Lower leg skin (tissue), 4 donors: ENCODE results near the gene AMZ2. TPM values are rescaled to one million over a fixed set of nuclear protein-coding genes. Genes with fewer than 3 reads are reported as not detected.
"Not testable (repeated sequence)": the region's sequence is repeated elsewhere in the genome, so short reads cannot be mapped to it uniquely, and the experiment has no call there.

Source experiments
- DNase-seq, 2 donors: peaks; one replicate each; pipeline ENCODE4 v3.0.0-alpha.2; 2019; ENCODE audit warnings: low spot score in 2 of 2
- H3K4me3 ChIP-seq: fragments of 200-600 bp; sonication (generic); 2 replicates; pipeline ENCODE4 v1.5.1; 2017; ENCODE audit warnings: mild to moderate bottlenecking, low read depth; ENCODE audit not compliant: poor library complexity, severe bottlenecking
- POLR2A ChIP-seq, 2 donors: fragments of 450-650 bp; IDR thresholded peaks; one replicate each; pipeline ENCODE4 v1.6.1; 2016 to 2017; ENCODE audit warnings: antibody characterized with exemption in 2 of 2, mild to moderate bottlenecking in 1 of 2, moderate library complexity in 1 of 2
- WGBS, 2 donors: methylation state at CpG; one replicate each; pipeline ENCODE4 v1.1.5; 2018; 5-methylcytosine and 5-hydroxymethylcytosine counted together
- intact Hi-C: fragments of 100-400 bp; cut with DNase I; formaldehyde crosslinking; loops from one replicate; pipeline ENCODE4 v1.15.0; 2023; ENCODE audit warnings: low total_unique reads
- total RNA-seq, 4 donors: library from RNA; depleted of rRNA; stranded (reverse); fragments of >200 nt; gene quantifications; one replicate each; pipeline ENCODE4 v1.1.0, GENCODE V29; 2016
- TF ChIP-seq, protein P1 (sequence below), 3 donors: fragments of 450-650 bp; IDR thresholded peaks; one replicate each; pipeline ENCODE4 v1.5.1; 2016; ENCODE audit warnings: antibody characterized with exemption in 3 of 3, mild to moderate bottlenecking in 3 of 3, moderate library complexity in 2 of 3

Gene AMZ2, protein sequence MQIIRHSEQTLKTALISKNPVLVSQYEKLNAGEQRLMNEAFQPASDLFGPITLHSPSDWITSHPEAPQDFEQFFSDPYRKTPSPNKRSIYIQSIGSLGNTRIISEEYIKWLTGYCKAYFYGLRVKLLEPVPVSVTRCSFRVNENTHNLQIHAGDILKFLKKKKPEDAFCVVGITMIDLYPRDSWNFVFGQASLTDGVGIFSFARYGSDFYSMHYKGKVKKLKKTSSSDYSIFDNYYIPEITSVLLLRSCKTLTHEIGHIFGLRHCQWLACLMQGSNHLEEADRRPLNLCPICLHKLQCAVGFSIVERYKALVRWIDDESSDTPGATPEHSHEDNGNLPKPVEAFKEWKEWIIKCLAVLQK
- total RNA-seq, result 10 to 100 TPM; 25.8 to 55.0 (median 46.2) TPM

DNA sequence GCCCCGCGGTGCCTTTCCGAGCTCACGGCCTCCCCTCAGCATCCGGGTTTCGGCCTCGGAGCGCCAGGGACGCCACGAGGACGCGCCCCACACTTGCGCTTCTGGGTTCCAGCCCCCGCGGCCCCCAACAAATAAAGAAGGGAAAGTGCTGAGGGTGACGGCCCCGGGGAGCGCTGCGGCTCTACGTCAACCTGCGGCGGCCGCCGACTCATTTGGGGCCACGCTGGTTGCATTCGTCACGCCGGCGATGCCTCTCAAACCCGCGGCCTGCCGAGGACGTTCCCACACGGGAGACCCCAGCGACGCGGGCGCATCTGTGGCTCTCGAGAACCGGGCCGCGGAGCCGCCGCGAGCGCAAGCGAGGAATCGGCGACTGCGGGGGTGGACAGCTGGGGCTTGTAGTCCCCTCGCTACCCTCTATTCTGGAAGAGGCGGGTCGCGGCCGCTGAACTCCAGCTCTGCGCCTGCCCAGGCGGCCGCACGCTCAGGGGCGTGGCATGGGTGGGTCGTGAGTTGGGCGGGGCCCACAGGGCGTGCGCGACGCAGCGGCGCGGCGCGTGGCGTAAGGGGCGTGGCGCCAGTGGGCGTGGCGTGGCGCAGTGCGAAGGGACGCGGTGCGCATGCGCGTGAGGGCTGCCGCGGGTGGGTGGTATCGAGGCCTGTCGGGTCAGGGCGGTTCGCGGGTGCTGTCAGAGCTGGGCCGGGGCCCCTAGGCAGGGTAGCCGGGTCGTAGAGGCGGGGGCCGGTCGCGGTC, at the start of gene AMZ2:
Gene AMZ2 (plus strand): TSS at position 599 of the 754 bp plus-strand sequence. CDS start 2,145 bp downstream, outside the sequence.
- intact Hi-C loops, result no loop called here
- peak within 1 kb of the TSS; percentile 58 for H3K4me3 ChIP-seq
- WGBS, 2 donors, result 1% methylated on average over 47 to 55 of the region's 97 CpGs
- TF ChIP-seq, protein P1, sequence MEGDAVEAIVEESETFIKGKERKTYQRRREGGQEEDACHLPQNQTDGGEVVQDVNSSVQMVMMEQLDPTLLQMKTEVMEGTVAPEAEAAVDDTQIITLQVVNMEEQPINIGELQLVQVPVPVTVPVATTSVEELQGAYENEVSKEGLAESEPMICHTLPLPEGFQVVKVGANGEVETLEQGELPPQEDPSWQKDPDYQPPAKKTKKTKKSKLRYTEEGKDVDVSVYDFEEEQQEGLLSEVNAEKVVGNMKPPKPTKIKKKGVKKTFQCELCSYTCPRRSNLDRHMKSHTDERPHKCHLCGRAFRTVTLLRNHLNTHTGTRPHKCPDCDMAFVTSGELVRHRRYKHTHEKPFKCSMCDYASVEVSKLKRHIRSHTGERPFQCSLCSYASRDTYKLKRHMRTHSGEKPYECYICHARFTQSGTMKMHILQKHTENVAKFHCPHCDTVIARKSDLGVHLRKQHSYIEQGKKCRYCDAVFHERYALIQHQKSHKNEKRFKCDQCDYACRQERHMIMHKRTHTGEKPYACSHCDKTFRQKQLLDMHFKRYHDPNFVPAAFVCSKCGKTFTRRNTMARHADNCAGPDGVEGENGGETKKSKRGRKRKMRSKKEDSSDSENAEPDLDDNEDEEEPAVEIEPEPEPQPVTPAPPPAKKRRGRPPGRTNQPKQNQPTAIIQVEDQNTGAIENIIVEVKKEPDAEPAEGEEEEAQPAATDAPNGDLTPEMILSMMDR (IDR thresholded peaks at IDR 0.05), result no peak
- peak in 1 of 2 donors; percentile 63 for TF ChIP-seq POLR2A (IDR thresholded peaks at IDR 0.05)
- peak; percentile 91 to 99 for DNase-seq

DNA sequence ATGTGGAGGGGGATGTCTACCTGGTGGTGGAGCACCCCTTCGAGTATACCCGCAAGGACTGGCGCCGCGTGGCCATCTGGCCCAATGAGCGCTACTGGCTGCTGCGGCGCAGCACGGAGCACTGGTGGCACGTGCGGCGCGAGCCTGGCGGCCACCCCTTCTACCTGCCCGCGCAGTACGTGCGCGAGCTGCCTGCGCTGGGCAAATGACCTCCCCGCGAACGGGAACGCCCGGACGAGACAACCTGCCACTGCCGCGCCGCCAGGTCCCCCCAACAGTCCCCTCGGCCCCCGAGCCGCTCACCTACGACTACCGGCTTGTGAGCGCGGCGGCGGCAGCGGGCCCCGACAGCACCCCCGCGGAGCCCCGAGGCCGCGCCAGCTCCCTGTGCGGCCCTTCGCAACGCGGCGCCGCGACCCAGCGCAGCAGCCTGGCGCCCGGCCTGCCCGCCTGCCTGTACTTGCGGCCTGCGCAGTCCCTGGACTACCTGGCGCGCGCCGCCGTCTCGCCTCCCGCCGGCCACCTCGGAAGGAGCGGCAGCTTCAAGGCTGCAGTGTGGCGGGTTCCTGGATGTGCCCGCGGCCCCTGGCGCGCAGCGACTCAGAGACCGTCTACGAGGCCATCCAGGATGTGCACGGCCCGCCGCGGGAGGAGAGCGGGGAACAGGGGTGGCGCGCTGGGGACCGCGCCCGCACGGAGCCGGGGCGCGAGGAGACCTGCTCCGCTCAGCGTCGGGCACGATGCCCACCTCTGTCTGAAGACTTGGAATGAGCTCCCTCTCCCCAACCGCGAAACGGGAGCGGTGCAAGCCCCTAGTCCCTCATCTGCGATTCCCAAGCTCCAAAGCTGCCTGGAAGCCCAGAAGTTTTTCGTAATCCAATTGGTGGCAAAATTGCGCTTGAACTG, 48.7 kb upstream of the AMZ2 start:
- intact Hi-C loops, result no loop called here
- no peak for DNase-seq
- WGBS, 2 donors, result 3 to 5% methylated on average over 21 to 53 of the region's 101 CpGs
- TF ChIP-seq POLR2A (IDR thresholded peaks at IDR 0.05), result no peak
- TF ChIP-seq, protein P1 (IDR thresholded peaks at IDR 0.05), result no peak
- no peak overlapping the region for H3K4me3 ChIP-seq

DNA sequence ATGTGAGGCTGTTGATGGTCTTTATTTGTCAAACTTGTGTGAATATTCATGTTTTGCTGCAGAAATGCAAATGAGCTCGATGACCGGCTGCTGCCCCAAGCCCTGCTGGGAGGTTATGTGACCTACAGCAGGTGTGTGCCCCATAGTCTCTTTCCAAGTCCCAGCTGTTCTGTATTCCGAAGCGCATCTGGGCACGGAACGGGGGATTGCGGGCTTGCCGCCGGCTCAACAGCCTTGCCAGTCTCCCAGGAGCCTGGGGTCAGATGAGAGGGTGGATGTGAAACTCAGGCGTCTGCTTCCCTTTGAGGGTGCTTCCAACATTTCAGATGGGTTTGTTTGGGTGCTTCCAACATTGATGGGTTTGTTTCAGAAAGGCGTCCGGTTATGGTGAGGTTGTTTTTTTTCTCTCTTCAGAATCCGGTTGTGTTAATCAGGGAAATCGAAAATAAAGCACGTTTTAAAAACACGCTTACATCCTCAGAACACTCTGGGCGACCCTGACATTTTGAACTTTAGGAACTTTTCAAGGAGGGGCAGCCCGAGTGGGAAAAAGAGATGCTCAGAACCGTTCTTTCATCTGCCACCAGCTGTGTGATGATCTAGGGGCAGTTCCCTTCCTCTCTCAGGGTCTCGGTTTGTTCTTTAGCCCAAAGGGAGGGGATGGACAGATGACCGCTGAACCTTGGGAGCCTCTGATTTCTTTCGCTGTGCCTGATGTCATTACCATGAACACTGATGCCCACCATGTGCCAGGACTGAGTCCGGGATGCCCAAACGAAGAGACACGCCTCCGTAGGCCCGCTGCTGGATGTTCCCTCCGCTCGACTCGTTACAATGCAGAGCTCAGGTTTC, 47.8 kb upstream of the AMZ2 start:
- no peak overlapping the region for H3K4me3 ChIP-seq
- 13 to 14% methylated on average over 30 of the region's 30 CpGs for WGBS, 2 donors
- intact Hi-C loops, result no loop called here
- TF ChIP-seq, protein P1 (IDR thresholded peaks at IDR 0.05), result no peak
- no peak for TF ChIP-seq POLR2A (IDR thresholded peaks at IDR 0.05)
- DNase-seq, result peak in 1 of 2 donors; percentile 68

DNA sequence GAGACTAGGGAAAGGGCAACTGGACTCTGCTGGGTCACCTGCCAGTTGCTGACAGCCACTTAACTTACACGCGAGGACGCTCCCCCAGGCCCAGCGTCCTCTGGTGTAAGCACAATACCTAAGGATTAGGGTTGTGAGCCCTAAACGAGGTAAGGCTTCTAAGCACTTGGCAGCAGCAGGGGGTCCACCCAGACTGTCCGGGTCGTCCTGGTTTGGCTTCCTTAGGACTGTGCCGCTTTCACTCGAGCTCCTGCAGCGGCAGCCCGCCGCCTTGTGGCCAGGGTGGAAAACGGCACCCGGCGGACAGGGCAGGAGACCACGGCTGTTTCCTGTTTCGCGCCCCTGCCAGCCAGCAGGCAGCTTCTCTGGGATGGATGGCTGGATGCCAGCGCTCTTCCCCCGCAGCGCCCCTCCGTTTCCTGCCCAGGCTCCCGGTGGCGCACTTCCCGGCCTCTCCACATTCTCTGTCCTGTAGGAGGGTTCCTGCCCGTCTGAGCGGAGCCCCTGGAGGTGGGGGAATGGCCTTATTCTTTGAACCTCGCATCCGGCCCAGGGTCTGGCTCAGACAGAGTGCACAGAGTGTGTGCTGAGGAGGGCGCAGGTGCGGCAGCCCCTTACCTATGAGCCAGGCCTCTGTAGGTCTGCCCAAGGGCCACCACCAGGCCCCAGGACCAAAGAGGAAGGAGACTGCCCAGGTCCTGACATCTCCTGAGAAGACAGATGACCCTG, 47.0 kb upstream of the AMZ2 start:
- no peak overlapping the region for H3K4me3 ChIP-seq
- intact Hi-C loops, result no loop called here
- 5 to 6% methylated on average over 14 to 29 of the region's 31 CpGs for WGBS, 2 donors
- no peak for TF ChIP-seq POLR2A (IDR thresholded peaks at IDR 0.05)
- TF ChIP-seq, protein P1 (IDR thresholded peaks at IDR 0.05), result peak in 1 of 3 donors; percentile 67
- peak in 1 of 2 donors; percentile 95 for DNase-seq

DNA sequence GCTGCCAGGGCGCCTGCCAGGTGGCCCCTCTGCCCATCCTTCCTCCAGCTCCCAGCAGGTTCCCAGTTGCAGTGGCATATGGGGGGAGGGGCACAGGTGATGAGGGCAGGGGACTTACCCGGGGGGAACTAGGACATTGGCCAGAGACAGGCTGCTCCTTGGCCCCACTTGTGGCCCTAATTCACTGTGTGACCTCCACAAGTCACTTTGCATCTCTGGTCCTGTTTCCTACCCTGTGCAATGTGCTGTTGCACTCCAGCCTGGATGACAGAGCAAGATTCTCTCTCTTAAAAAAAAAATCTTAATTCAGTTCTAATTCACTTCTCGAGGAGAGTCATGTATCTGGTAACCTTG, 46.4 kb upstream of the AMZ2 start:
- intact Hi-C loops, H3K4me3 ChIP-seq: not testable (repeated sequence)
- WGBS, 2 donors, result 50 to 56% methylated on average over 3 of the region's 3 CpGs
- peak in 1 of 2 donors; percentile 37 for DNase-seq

DNA sequence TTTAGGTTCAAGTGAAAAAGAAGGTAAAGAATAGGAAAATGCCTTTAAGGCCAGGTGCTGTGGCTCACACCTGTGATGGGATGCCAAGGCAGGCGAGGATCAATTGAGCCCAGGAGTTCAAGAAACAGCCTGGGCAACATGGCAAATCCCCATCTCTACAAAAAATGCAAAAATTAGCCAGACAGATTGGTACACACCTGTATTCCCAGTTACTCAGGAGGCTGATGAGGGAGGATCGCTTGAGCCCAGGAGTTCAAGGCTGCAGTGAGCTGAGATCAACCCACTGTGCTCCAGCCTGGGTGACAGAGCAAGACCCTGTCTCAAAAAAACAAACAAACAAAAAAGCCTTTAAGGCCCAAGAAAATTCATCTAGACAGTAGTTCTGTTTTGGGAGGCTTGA, 45.5 kb upstream of the AMZ2 start:
- WGBS, 2 donors, result 95 to 96% methylated on average over 2 of the region's 2 CpGs

More for the DNA sequence above, 45.5 kb upstream of the AMZ2 start:
- intact Hi-C loops, H3K4me3 ChIP-seq: not testable (repeated sequence)
- DNase-seq, result peak in 1 of 2 donors; percentile 66
